HG02759 (cell line): ENCODE measurements around the gene TMEM109.

Source experiments
- ATAC-seq: cut with Tn5 transposase; IDR thresholded peaks from one replicate; pipeline ENCODE4 v1.9.1; 2021; ENCODE audit warnings: mild to moderate bottlenecking, moderate library complexity; ENCODE audit not compliant: unreplicated experiment

Gene TMEM109

GRCh38 chr11:60924906-60925853 is 11.2 kb downstream of the TMEM109 start:
- ATAC-seq, result no peak

GRCh38 chr11:60925868-60926267 is 11.9 kb downstream of the TMEM109 start:
- ATAC-seq, result no peak

DNA sequence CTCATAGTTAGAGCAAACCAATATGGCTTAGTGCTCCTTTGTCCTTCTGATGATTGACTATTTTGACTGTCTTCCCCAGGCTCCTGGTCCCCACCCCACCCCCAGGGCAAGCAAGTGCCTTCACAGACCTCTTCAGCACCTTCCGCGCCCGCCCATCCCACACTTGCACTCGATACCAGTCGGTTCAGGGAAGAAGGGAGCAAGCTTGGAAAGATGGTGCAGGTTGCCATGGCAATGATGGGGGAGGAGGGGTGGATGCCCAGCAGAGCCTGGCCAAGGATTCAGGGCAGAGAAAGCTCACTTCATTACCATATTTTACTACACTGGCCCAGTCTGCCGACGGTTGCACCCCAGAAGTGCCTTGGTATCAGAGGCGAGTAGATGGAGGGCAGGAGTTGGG is 12.5 kb downstream of the TMEM109 start:
- no peak for ATAC-seq

- ATAC-seq, result no peak
These were observed 13.2 kb downstream of the TMEM109 start for GRCh38 chr11:60927061-60927592.

GRCh38 chr11:60927600-60927999 is 13.6 kb downstream of the TMEM109 start:
- ATAC-seq, result no peak

DNA sequence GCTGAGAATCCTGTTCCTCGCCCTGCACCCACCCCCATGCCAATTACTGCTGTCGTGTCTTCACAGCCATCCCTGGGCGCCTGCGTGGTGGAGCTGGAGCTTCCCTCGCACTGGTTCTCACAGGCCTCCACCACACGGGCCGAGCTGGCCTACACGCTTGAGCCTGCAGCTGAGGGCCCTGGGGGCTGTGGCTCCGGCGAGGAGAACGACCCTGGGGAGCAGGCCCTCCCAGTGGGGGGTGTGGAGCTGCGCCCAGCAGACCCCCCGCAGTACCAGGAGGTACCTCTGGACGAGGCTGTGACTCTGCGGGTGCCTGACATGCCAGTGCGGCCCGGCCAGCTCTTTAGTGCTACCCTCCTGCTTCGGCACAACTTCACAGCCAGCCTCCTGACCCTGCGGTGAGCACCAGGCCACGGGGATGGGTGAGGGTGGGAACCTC is 14.6 kb downstream of the TMEM109 start:
- no peak for ATAC-seq

GRCh38 chr11:60929764-60930163 is 15.8 kb downstream of the TMEM109 start:
- ATAC-seq, result no peak

GRCh38 chr11:60930394-60930793 is 16.4 kb downstream of the TMEM109 start:
- no peak for ATAC-seq

DNA sequence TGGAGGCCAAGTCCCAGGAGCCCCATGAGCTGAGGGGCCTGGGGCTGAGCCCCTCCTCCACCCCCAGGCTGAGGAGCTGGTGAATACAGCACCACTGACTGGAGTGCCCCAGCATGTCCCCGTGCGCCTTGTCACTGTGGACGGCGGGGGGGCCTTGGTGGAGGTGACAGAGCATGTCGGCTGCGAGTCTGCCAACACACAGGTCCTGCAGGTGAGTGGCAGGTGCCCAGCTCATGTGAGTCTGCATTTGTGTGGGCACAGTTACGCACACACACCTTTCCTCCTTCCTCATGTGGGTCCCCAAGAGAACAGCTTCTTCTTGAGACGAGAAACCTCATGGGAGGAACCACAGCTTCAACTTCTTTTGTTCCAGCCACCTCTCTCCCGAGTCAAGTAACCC is 18.0 kb downstream of the TMEM109 start:
- no peak for ATAC-seq

GRCh38 chr11:60932605-60933356 is 18.8 kb downstream of the TMEM109 start:
- no peak for ATAC-seq

- no peak for ATAC-seq
These were observed 19.6 kb downstream of the TMEM109 start for GRCh38 chr11:60933416-60934123.

- no peak for ATAC-seq
These were observed 20.3 kb downstream of the TMEM109 start for GRCh38 chr11:60934124-60934789.

GRCh38 chr11:60934790-60935605 is 21.0 kb downstream of the TMEM109 start:
- ATAC-seq, result no peak

GRCh38 chr11:60935676-60936442 is 21.9 kb downstream of the TMEM109 start:
- ATAC-seq, result no peak

GRCh38 chr11:60936467-60937143 is 22.6 kb downstream of the TMEM109 start:
- ATAC-seq, result no peak

DNA sequence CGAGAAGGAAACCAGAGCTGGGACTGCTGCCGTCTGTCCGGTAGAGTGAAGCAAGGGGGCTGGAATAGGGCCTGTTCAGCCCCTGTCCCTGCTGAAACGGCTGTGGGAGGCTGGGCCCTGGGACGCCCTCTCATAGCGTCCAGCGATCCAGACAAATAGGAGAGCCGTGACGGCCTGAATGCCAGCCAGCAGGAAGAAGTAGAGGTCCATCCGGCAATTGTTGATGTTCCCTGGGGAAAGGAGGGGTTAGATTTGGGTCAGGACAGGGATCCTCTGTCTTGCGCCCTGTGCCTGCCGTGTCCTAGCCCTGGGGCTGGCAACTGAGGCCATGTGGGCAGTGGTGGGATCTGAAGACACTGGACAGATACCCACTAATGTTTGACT is 23.2 kb downstream of the TMEM109 start:
- ATAC-seq, result no peak

- ATAC-seq, result no peak
These were observed 23.9 kb downstream of the TMEM109 start for GRCh38 chr11:60937811-60938210.

GRCh38 chr11:60938500-60938899 is 24.5 kb downstream of the TMEM109 start:
- no peak for ATAC-seq
